ENCODE results near the gene PJA1.

- TF ChIP-seq CBFB (CRISPR knock-in tag; IDR thresholded peaks at IDR 0.05; ENCODE audit: low read depth) (no peak), CTCF (IDR thresholded peaks at IDR 0.05) (no peak), ELF4 (CRISPR knock-in tag; IDR thresholded peaks at IDR 0.05; ENCODE audit: low read depth) (no peak), FOXP1 (CRISPR knock-in tag; IDR thresholded peaks at IDR 0.05; ENCODE audit: borderline replicate concordance) (no peak), ETV6 (CRISPR knock-in tag; IDR thresholded peaks at IDR 0.05) (no peak), GRHL2 (CRISPR knock-in tag; IDR thresholded peaks at IDR 0.05; ENCODE audit: insufficient replicate concordance, severe bottlenecking) (no peak), PRDM15 (CRISPR knock-in tag; IDR thresholded peaks at IDR 0.05) (no peak), USF2 (CRISPR knock-in tag; IDR thresholded peaks at IDR 0.05) (no peak), NR2C2 (CRISPR knock-in tag; IDR thresholded peaks at IDR 0.05) (no peak), STAT6 (CRISPR knock-in tag; conservative IDR thresholded peaks at IDR 0.05; ENCODE audit: low read depth) (no peak), ZNF416 (CRISPR knock-in tag; IDR thresholded peaks at IDR 0.05) (no peak)
- TF ChIP-seq, protein P1, sequence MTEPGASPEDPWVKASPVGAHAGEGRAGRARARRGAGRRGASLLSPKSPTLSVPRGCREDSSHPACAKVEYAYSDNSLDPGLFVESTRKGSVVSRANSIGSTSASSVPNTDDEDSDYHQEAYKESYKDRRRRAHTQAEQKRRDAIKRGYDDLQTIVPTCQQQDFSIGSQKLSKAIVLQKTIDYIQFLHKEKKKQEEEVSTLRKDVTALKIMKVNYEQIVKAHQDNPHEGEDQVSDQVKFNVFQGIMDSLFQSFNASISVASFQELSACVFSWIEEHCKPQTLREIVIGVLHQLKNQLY (CRISPR knock-in tag; IDR thresholded peaks at IDR 0.05) = no peak
- TF ChIP-seq, protein P2, sequence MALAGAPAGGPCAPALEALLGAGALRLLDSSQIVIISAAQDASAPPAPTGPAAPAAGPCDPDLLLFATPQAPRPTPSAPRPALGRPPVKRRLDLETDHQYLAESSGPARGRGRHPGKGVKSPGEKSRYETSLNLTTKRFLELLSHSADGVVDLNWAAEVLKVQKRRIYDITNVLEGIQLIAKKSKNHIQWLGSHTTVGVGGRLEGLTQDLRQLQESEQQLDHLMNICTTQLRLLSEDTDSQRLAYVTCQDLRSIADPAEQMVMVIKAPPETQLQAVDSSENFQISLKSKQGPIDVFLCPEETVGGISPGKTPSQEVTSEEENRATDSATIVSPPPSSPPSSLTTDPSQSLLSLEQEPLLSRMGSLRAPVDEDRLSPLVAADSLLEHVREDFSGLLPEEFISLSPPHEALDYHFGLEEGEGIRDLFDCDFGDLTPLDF (CRISPR knock-in tag; IDR thresholded peaks at IDR 0.05) = no peak
- TF ChIP-seq, protein P3, sequence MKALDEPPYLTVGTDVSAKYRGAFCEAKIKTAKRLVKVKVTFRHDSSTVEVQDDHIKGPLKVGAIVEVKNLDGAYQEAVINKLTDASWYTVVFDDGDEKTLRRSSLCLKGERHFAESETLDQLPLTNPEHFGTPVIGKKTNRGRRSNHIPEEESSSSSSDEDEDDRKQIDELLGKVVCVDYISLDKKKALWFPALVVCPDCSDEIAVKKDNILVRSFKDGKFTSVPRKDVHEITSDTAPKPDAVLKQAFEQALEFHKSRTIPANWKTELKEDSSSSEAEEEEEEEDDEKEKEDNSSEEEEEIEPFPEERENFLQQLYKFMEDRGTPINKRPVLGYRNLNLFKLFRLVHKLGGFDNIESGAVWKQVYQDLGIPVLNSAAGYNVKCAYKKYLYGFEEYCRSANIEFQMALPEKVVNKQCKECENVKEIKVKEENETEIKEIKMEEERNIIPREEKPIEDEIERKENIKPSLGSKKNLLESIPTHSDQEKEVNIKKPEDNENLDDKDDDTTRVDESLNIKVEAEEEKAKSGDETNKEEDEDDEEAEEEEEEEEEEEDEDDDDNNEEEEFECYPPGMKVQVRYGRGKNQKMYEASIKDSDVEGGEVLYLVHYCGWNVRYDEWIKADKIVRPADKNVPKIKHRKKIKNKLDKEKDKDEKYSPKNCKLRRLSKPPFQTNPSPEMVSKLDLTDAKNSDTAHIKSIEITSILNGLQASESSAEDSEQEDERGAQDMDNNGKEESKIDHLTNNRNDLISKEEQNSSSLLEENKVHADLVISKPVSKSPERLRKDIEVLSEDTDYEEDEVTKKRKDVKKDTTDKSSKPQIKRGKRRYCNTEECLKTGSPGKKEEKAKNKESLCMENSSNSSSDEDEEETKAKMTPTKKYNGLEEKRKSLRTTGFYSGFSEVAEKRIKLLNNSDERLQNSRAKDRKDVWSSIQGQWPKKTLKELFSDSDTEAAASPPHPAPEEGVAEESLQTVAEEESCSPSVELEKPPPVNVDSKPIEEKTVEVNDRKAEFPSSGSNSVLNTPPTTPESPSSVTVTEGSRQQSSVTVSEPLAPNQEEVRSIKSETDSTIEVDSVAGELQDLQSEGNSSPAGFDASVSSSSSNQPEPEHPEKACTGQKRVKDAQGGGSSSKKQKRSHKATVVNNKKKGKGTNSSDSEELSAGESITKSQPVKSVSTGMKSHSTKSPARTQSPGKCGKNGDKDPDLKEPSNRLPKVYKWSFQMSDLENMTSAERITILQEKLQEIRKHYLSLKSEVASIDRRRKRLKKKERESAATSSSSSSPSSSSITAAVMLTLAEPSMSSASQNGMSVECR (CRISPR knock-in tag; IDR thresholded peaks at IDR 0.05; ENCODE audit: borderline replicate concordance) = no peak
These were observed 19.5 kb downstream of the PJA1 start for GRCh38 chrX:69145714-69146113.

Measured in WTC11 (cell line).